A673 (cell line): ENCODE data around the gene PRODH.

ENCODE experiments used
- EZH2 ChIP-seq: fragments of 200-600 bp; sonication (generic); IDR thresholded peaks from 2 replicates; pipeline ENCODE4 v1.6.1; 2017; ENCODE audit warnings: borderline replicate concordance, low read depth, mild to moderate bottlenecking, mixed read lengths, antibody characterized with exemption, low read length; ENCODE audit not compliant: poor library complexity, severe bottlenecking
- TF ChIP-seq, protein P1 (sequence below): fragments of 300-800, 200-600 bp; sonication (generic); conservative IDR thresholded peaks from 2 replicates; pipeline ENCODE4 v1.5.1; 2017; ENCODE audit warnings: low read depth, mild to moderate bottlenecking, antibody characterized with exemption, low read length, moderate library complexity, mixed read lengths

DNA sequence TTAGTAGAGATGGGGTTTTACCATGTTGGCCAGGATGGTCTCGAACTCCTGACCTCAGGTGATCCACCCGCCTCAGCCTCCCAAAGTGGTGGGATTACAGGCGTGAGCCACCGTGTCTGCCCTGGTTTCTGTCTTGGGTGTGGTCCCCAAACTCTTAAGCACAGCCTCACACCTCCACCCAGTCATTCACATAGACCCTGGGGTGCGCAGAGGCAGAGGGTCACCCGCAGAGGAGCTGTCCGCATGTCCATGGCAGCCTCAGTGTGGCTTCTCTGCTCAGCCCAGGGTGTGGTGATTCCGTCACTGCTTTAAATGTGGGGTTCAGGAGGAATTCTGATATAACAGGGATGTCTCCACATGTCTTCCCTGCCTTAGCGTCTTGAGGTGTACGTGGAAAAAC lies 48.5 kb upstream of the PRODH start:
- TF ChIP-seq, protein P1, sequence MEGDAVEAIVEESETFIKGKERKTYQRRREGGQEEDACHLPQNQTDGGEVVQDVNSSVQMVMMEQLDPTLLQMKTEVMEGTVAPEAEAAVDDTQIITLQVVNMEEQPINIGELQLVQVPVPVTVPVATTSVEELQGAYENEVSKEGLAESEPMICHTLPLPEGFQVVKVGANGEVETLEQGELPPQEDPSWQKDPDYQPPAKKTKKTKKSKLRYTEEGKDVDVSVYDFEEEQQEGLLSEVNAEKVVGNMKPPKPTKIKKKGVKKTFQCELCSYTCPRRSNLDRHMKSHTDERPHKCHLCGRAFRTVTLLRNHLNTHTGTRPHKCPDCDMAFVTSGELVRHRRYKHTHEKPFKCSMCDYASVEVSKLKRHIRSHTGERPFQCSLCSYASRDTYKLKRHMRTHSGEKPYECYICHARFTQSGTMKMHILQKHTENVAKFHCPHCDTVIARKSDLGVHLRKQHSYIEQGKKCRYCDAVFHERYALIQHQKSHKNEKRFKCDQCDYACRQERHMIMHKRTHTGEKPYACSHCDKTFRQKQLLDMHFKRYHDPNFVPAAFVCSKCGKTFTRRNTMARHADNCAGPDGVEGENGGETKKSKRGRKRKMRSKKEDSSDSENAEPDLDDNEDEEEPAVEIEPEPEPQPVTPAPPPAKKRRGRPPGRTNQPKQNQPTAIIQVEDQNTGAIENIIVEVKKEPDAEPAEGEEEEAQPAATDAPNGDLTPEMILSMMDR = no peak
- no peak for TF ChIP-seq EZH2
